GM12865 (cell line): ENCODE measurements around the gene TMEM235.
A peak's percentile ranks its signal among the peaks of the same experiment; 100 is the strongest.

Experiments used
- DNase-seq: peaks from one replicate; pipeline ENCODE4 v3.0.0; 2010; ENCODE audit warnings: low read depth
- H3K4me3 ChIP-seq: 2 replicates; pipeline ENCODE4 v1.5.1; 2011; ENCODE audit warnings: mild to moderate bottlenecking, low read depth, low read length, control low read depth
- TF ChIP-seq, protein P1 (sequence below): IDR thresholded peaks from 2 replicates; pipeline ENCODE4 v1.5.1; 2011; ENCODE audit warnings: low read length, control low read depth, low read depth, inconsistent platforms; ENCODE audit not compliant: insufficient read depth; ENCODE audit errors: missing control alignments

Gene TMEM235

DNA sequence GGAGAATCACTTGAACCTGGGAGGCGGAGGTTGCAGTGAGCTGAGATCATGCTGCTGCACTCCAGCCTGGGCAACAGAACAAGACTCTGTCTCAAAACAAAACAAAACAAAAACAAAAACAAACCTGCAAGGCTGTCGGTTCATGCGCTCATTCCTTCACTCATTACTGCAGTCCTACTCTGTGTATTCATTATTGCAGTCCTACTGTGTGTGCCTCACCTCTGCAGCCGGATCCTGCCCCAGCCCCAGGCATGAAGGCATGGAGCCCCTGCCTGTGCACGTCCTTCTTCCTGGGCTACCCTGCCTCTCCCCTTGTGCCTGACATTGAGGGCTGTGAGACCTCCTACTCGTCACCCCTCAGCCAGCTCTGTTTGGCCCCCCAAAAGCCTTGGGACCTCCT lies 57.6 kb downstream of the TMEM235 start:
- no peak for DNase-seq
- H3K4me3 ChIP-seq = no peak overlapping the region
- TF ChIP-seq, protein P1, sequence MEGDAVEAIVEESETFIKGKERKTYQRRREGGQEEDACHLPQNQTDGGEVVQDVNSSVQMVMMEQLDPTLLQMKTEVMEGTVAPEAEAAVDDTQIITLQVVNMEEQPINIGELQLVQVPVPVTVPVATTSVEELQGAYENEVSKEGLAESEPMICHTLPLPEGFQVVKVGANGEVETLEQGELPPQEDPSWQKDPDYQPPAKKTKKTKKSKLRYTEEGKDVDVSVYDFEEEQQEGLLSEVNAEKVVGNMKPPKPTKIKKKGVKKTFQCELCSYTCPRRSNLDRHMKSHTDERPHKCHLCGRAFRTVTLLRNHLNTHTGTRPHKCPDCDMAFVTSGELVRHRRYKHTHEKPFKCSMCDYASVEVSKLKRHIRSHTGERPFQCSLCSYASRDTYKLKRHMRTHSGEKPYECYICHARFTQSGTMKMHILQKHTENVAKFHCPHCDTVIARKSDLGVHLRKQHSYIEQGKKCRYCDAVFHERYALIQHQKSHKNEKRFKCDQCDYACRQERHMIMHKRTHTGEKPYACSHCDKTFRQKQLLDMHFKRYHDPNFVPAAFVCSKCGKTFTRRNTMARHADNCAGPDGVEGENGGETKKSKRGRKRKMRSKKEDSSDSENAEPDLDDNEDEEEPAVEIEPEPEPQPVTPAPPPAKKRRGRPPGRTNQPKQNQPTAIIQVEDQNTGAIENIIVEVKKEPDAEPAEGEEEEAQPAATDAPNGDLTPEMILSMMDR = no peak

DNA sequence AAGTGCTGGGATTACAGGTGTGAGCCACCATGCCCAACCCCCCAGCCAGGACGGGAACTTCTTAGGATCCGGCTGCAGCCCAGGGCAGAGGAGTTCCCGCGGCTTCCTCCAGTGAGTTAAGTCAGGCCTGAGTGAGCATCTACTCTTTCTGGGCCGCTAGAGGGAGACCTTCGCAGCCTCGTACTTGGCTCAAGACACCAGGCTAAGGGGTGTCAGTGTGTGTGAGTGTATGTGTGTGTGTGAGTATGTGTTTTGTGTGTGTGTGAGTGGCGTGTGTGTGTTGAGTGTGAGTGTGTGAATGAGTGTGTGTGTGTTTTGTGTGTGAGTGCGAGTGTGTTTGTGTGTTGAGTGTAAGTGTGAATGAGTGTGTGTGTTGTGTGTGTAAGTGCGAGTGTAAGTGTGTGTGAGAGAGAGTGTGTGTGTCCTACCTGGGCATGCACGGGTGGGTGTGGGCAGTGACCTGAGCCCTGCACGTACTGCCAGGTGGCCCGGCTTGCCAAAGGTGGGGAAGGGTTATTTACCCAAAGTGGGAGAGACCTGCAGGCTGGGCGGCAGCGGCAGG lies 58.5 kb downstream of the TMEM235 start:
- peak; percentile 90 for DNase-seq
- H3K4me3 ChIP-seq = no peak overlapping the region
- TF ChIP-seq, protein P1 = peak; percentile 88
